ENCODE results near the gene MCM3AP.

- no peak for TF ChIP-seq POLR2AphosphoS5 (IDR thresholded peaks at IDR 0.05; ENCODE audit: borderline replicate concordance, low read depth, low read length)
- no peak for TF ChIP-seq EZH2 (IDR thresholded peaks at IDR 0.05)
These were observed 69.2 kb downstream of the MCM3AP start for GRCh38 chr21:46216132-46216747.

Measured in SK-N-MC (cell line).